ENCODE data around the gene MVB12B.

MVB12B gene

GRCh38 chr9:126491568-126491879 is 164.9 kb downstream of the MVB12B start:
- DNase-seq (ENCODE audit: low read depth in 3 of 3), result no peak

GRCh38 chr9:126491949-126492348 is 165.3 kb downstream of the MVB12B start:
- DNase-seq (ENCODE audit: low read depth in 3 of 3), result no peak

- DNase-seq (ENCODE audit: low read depth in 3 of 3), result no peak
Observed at GRCh38 chr9:126494264-126494663, 167.6 kb downstream of the MVB12B start.

GRCh38 chr9:126494746-126495145 is 168.1 kb downstream of the MVB12B start:
- DNase-seq (ENCODE audit: low read depth in 3 of 3), result no peak

- no peak for DNase-seq (ENCODE audit: low read depth in 3 of 3)
Observed at GRCh38 chr9:126495411-126496180, 169.0 kb downstream of the MVB12B start.

GRCh38 chr9:126496181-126496576 is 169.6 kb downstream of the MVB12B start:
- no peak for DNase-seq (ENCODE audit: low read depth in 3 of 3)

GRCh38 chr9:126496781-126497659 is 170.4 kb downstream of the MVB12B start:
- no peak for DNase-seq (ENCODE audit: low read depth in 3 of 3)

GRCh38 chr9:126497660-126498275 is 171.1 kb downstream of the MVB12B start:
- no peak for DNase-seq (ENCODE audit: low read depth in 3 of 3)

- DNase-seq (ENCODE audit: low read depth in 3 of 3), result no peak
Observed at GRCh38 chr9:126498331-126498730, 171.7 kb downstream of the MVB12B start.

- DNase-seq (ENCODE audit: low read depth in 3 of 3), result peak in 1 of 3 experiments; percentile 20
Observed at GRCh38 chr9:126499005-126499910, 172.6 kb downstream of the MVB12B start.

- no peak for DNase-seq (ENCODE audit: low read depth in 3 of 3)
Observed at GRCh38 chr9:126499911-126500599, 173.4 kb downstream of the MVB12B start.

- DNase-seq (ENCODE audit: low read depth in 3 of 3), result peak; percentile 42 to 67 (median 48)
Observed at GRCh38 chr9:126500600-126501382, 174.2 kb downstream of the MVB12B start.

GRCh38 chr9:126501383-126502331 is 175.0 kb downstream of the MVB12B start:
- no peak for DNase-seq (ENCODE audit: low read depth in 3 of 3)

GRCh38 chr9:126502417-126503332 is 176.0 kb downstream of the MVB12B start:
- DNase-seq (ENCODE audit: low read depth in 3 of 3), result no peak

GRCh38 chr9:126503333-126504085 is 176.9 kb downstream of the MVB12B start:
- DNase-seq (ENCODE audit: low read depth in 3 of 3), result no peak

- no peak for DNase-seq (ENCODE audit: low read depth in 3 of 3)
Observed at GRCh38 chr9:126504086-126504976, 177.7 kb downstream of the MVB12B start.

All from stimulated activated CD4-positive, alpha-beta T cell treated with anti-CD3 and anti-CD28 coated beads, TNF-alpha, amount 100 ng/mL, for 24 hours (primary cell).